ENCODE results near the gene TRMU.

Gene TRMU

GRCh38 chr22:46357711-46358520 is 22.4 kb downstream of the TRMU start:
- DNase-seq, result no peak

- DNase-seq, result no peak
These were observed 23.3 kb downstream of the TRMU start for GRCh38 chr22:46358766-46359165.

- no peak for DNase-seq
These were observed 23.8 kb downstream of the TRMU start for GRCh38 chr22:46359362-46359761.

- DNase-seq, result no peak
These were observed 24.6 kb downstream of the TRMU start for GRCh38 chr22:46360097-46360496.

GRCh38 chr22:46360891-46361290 is 25.4 kb downstream of the TRMU start:
- DNase-seq, result no peak

GRCh38 chr22:46361826-46362202 is 26.3 kb downstream of the TRMU start:
- no peak for DNase-seq

- DNase-seq, result peak; percentile 10
These were observed 26.9 kb downstream of the TRMU start for GRCh38 chr22:46362203-46362933.

- no peak for DNase-seq
These were observed 27.5 kb downstream of the TRMU start for GRCh38 chr22:46362934-46363515.

GRCh38 chr22:46363611-46364321 is 28.3 kb downstream of the TRMU start:
- no peak for DNase-seq

GRCh38 chr22:46364341-46365165 is 29.0 kb downstream of the TRMU start:
- no peak for DNase-seq

GRCh38 chr22:46365166-46365624 is 29.7 kb downstream of the TRMU start:
- no peak for DNase-seq

GRCh38 chr22:46366327-46366731 is 30.8 kb downstream of the TRMU start:
- DNase-seq, result no peak

GRCh38 chr22:46366801-46367706 is 31.5 kb downstream of the TRMU start:
- no peak for DNase-seq

GRCh38 chr22:46367707-46368191 is 32.2 kb downstream of the TRMU start:
- peak; percentile 73 for DNase-seq

GRCh38 chr22:46368422-46368821 is 32.9 kb downstream of the TRMU start:
- DNase-seq, result no peak

- DNase-seq, result no peak
These were observed 33.6 kb downstream of the TRMU start for GRCh38 chr22:46368871-46369715.

- DNase-seq, result no peak
These were observed 34.4 kb downstream of the TRMU start for GRCh38 chr22:46369716-46370583.

- no peak for DNase-seq
These were observed 35.2 kb downstream of the TRMU start for GRCh38 chr22:46370584-46371291.
